K562 treated with DMSO at 1 percent for 4 hours (cell line): ENCODE results near the gene TTLL9. TPM values are rescaled to one million over a fixed set of nuclear protein-coding genes. Genes with fewer than 3 reads are reported as not detected.

ENCODE experiments used
- total RNA-seq: library from RNA; unstranded; fragments of 300-600 nt; gene quantifications from 2 replicates; pipeline ENCODE4 v1.2.3, GENCODE V29; 2022; ENCODE audit not compliant: insufficient read depth

The TTLL9 gene
- not detected in 2 replicates for total RNA-seq

GRCh38 chr20:31869942-31870725 is at the start of gene TTLL9, which contains the start of gene DUSP15:
Gene TTLL9 (plus strand): TSS chr20:31870634. CDS start chr20:31871127, 493 bp downstream.
Gene DUSP15 (minus strand): TSS chr20:31870527. CDS start chr20:31870337, 190 bp downstream.

GRCh38 chr20:31845300-31845863 is 25.1 kb upstream of the TTLL9 start, which contains the start of gene FOXS1:
Gene FOXS1 (minus strand): TSS chr20:31845604. CDS start chr20:31845542, 62 bp downstream.

GRCh38 chr20:31951530-31952453 is 81.4 kb downstream of the TTLL9 start, which contains the start of gene PDRG1:
Gene PDRG1 (minus strand): TSS chr20:31952046. CDS start chr20:31951961, 85 bp downstream.

GRCh38 chr20:31967830-31968249 is 97.4 kb downstream of the TTLL9 start, which contains the start of gene XKR7:
Gene XKR7 (plus strand): TSS chr20:31968151. CDS start chr20:31968176, 25 bp downstream.

Other genes with a start within 250 kb of the TTLL9 start
- gene COX4I2, start 232.7 kb upstream of the TTLL9 start, total RNA-seq, result not detected in 2 replicates
- gene BCL2L1, start 147.8 kb upstream of the TTLL9 start, total RNA-seq, result 53.0 and 63.2 TPM in 2 replicates
- 77.9 and 88.5 TPM in 2 replicates for gene TPX2, start 131.3 kb upstream of the TTLL9 start, total RNA-seq
- 0.69 and 2.4 TPM in 2 replicates for gene MYLK2, start 51.3 kb upstream of the TTLL9 start, total RNA-seq
- gene FOXS1, start 25.0 kb upstream of the TTLL9 start, total RNA-seq, result not detected in 2 replicates
- gene DUSP15, start 107 bp upstream of the TTLL9 start, total RNA-seq, result not detected in 2 replicates
- gene PDRG1, start 81.4 kb downstream of the TTLL9 start, total RNA-seq, result 18.6 and 19.7 TPM in 2 replicates
- not detected in 2 replicates for gene XKR7, start 97.5 kb downstream of the TTLL9 start, total RNA-seq
- gene CCM2L, start 139.8 kb downstream of the TTLL9 start, total RNA-seq, result 0.73 TPM in 1 of 2 replicates, not detected in the other
- gene HCK, start 181.6 kb downstream of the TTLL9 start, total RNA-seq, result 0.50 TPM in 1 of 2 replicates, not detected in the other
- 23.5 and 31.6 TPM in 2 replicates for gene TM9SF4, start 239.1 kb downstream of the TTLL9 start, total RNA-seq